Activated CD8-positive, alpha-beta memory T cell treated with anti-CD3 and anti-CD28 coated beads, Interleukin-2, amount 50 U/mL, for 1 hour (primary cell): ENCODE data around the gene ACO2.

Experiments used
- DNase-seq: peaks from one replicate; pipeline ENCODE4 v3.0.0-alpha.2; 2020; ENCODE audit errors: extremely low read depth

ACO2 gene

DNA sequence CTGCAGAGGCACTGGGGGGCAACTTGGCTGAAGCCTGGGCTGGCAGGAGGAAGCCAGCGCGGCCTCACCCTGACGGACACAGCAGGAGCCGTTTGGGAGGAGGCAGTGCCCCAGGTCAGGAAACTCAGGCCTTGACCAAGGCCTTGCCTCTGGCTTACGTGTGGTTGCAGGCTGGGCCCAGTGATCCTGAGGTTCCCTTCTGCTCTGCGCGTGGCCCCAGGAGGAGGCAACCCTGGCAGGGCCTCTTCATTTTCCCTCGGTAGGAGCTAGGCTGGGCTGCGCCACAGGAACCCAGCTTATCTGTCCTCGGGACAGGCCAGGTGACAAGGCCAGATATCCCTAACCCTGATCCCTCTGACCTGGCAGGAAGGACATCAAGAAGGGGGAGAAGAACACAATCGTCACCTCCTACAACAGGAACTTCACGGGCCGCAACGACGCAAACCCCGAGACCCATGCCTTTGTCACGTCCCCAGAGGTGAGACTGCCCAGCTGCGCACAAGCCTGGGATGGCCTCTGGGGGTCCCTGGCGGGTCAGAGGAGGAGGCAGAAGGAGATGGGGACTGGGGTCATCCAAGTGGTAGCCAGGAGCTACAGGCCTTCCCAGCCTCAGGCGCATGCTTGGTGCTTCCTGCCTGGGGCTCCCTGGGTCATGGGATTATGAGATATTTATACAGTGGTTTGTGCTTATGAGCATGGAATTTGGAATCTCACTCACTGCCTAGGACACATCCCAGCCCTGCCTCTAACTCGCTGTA is 54.7 kb downstream of the ACO2 start:
- DNase-seq = no peak

DNA sequence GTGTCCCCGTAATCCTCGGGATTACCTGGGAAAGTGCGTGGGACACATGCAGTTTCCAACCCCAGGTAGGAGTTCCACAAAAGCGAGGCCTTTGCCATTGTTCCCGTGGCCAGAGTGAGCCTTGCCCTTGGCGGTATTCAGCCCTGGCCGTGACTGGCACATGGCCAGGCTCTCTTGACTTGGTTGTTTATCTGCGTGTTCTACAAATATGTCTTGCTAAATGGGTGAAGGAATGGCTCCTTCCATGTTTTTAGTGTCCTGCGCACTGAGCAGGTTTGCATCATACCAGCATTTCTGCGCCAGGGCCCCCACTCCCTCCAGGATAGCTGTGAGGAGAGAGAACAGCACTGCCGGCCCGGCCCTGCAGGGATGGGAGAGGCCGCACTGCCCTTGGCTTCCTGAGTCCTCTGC is 55.3 kb downstream of the ACO2 start:
- no peak for DNase-seq

DNA sequence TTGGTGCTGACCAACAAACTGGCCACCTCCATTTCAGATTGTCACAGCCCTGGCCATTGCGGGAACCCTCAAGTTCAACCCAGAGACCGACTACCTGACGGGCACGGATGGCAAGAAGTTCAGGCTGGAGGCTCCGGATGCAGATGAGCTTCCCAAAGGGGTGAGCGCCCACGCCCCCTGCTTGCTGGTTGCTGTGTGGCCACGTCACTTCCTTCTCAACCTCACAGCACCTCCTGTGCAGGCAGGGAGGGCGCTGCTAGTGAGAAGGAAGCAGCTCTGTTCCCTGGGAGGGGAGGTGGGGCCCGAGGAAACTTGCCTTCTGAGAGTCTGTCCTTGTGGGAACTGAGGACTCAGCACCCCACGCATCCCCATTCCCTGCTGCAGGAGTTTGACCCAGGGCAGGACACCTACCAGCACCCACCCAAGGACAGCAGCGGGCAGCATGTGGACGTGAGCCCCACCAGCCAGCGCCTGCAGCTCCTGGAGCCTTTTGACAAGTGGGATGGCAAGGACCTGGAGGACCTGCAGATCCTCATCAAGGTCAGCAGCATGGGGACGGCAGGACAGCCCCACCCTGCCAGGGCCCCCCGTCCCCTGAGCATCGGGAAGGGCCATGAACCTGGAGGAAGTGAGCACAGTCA is 56.0 kb downstream of the ACO2 start:
- DNase-seq = peak; percentile 19

DNA sequence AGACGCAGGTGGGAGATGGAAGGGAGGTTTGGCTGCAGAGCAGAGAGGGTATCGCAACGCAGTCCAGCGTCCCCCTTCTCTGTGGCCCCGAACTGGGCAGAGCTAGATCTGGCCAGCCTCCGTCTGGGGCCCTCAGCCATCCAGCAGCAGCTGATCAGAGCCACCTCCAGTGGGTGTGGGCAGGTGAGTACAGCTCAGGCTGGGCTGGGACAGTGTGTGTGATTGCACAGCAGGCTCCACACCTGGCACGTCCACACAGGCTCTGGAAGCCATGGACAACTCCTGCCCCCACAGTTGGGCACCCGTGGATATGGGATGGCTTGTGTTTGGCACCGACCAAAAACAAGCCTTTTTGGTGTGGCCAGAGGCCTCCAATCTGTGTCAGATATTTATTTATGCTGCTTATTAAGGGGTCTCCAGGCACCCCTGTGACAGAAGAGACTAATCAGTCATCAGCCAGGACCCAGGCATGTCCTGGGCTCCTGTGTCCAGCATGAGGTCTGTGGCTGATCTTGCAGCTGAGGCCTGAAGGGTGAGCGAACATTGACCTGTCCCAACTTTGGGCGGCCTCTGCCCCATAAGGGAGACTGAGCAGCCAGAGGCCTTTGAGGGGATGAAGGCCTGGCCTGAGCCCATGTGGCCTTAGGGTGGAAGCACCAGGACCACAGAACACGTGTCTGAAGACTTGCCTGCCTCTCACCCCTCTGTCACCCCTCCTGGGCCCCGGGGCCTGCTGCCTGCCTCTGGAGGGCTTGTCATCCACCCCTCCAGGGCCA is 56.7 kb downstream of the ACO2 start:
- DNase-seq = no peak

DNA sequence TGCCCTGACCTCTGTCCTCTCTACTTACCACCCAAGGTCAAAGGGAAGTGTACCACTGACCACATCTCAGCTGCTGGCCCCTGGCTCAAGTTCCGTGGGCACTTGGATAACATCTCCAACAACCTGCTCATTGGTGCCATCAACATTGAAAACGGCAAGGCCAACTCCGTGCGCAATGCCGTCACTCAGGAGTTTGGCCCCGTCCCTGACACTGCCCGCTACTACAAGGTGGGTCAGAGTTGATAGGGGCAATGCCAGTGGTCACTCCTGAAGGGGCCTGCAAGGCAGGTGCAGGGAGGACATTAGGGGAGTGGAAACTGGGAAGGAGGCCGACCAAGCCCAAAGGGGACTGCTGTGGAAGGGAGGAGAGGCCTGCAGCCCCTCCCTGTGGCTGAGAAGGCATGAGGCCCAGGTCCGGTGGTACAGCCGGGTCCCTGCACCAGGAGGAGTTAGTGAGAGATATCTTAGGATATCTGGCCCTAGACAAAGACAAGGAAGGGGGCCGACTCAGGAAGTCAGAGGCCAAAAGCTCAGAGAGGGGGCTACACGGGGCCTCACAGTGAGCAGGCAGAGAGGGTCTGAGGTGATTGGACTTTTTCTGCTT is 57.4 kb downstream of the ACO2 start:
- no peak for DNase-seq

DNA sequence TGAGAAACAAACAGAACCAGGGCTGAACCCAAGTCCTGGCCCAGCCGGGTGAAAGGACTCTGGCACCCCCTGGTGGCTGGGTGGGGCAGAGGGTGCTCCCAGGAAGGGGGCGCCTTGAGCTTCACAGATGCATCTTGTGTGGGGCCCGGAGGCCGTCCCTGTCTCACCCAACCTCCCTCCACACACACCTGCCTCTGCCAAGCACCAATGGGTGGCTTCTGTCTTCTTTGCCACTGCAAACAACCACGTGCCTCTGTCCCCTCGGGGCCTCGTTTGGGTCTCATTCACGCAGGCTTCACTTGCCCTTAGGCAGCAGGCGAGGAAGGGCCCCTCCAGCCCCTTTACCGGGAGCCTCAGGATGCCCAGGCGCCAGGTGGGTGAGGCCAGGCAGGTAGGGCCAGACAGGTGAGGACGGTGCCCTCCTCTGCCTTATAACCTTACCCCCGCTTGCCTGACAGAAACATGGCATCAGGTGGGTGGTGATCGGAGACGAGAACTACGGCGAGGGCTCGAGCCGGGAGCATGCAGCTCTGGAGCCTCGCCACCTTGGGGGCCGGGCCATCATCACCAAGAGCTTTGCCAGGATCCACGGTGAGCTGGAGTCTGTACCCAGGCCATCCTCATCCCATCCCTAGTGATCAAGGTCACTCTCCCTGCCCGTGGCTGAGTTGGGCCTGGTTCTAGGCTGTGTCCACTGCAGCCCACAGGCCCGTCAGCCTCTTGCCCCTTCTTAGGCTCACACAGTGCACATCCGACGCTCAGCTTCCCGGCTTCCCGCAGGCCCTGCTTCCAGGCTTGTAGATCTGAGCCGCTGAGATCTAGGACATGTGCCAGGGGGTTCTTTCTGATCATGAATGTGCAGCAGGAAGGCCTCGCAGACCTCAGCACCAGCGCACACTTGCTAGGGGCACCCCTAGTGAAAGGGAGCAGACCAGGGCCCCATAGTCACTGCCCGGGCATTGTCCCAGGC is 58.2 kb downstream of the ACO2 start:
- peak; percentile 35 for DNase-seq

DNA sequence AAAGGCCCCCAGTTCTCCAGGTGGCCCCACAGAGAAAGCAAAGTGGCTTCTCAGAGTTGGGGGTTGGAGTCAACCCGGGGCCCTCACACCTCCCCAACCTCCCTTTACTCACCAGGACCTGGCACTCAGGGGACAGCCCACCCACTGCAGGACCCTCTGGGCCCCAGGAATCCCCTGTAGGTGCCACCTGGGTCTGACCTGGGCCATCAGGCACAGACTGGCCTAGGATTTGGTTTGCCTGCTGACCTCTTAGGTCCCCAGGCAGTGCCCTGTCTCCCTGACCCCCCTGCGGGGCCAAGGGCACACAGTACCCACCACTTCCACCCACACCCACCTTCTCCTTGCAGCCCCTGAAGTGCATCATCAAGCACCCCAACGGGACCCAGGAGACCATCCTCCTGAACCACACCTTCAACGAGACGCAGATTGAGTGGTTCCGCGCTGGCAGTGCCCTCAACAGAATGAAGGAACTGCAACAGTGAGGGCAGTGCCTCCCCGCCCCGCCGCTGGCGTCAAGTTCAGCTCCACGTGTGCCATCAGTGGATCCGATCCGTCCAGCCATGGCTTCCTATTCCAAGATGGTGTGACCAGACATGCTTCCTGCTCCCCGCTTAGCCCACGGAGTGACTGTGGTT is 59.3 kb downstream of the ACO2 start:
- no peak for DNase-seq

DNA sequence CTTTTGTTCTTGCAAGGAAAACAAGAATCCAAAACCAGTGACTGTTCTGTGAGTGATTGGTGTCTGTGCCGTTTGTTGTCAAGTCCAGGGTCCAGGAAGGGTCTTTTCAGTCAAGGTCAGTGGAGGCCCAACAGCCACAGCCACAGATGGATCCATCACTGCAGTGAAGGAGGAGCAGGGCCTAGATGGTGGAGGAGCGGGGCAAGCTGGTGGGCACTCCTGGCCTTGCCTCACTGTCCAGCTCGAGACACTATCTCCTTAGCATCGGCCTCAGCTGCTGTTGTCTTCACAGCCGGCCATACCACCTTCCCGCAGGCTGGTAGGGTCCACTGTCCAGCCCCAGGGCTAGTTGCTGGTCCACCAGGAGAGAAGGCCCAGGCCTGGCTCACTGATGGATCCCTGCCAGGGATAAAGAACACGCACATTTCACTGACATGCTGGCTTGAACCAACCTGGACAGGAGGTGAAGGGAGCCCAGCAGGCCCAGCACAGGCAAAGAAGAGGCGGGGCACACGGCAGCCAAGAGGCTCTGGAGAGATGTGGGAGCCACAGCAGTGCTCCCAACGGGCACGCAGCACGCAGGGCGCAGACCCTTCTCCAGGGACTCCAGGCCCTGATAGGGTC is 60.1 kb downstream of the ACO2 start:
- DNase-seq = no peak

DNA sequence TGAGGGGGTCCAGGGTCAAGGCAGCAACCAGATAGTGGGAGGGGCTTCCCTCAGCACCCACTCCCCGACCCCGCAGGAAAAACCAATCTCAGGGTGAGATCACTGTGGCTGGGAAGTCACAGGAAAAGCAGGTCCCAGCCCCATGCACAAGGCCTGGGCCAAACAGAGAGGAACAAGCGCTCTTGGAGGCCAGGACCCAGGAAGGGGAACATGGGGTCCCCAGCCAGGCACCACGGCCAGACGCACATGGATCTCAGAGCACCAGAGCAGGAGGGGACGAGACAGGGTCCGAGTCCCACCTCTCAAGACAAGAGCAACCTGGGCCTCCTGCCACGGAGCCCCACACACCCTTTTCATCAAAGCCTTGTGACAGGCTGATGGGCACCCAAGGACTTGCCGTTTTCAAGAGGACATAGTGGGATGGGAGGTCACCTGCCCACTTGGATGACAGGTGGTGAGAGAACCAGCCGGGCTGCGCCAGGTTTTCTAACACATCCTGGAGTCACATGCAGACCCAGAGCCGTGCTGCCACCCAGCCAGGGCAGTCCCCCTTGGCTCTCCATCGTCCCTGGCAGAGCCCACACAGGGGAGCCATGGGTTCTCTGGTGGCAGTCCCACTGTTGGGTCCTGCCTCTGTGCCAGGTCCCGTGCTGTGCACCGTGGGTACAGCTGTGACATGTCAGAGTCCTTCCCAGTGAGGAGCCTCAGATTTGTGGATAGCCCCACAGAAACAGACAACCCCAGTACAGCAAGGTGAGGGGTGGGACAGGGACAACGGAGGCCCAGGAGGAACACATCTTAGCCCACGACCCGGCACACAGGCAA is 62.2 kb downstream of the ACO2 start:
- DNase-seq = no peak

DNA sequence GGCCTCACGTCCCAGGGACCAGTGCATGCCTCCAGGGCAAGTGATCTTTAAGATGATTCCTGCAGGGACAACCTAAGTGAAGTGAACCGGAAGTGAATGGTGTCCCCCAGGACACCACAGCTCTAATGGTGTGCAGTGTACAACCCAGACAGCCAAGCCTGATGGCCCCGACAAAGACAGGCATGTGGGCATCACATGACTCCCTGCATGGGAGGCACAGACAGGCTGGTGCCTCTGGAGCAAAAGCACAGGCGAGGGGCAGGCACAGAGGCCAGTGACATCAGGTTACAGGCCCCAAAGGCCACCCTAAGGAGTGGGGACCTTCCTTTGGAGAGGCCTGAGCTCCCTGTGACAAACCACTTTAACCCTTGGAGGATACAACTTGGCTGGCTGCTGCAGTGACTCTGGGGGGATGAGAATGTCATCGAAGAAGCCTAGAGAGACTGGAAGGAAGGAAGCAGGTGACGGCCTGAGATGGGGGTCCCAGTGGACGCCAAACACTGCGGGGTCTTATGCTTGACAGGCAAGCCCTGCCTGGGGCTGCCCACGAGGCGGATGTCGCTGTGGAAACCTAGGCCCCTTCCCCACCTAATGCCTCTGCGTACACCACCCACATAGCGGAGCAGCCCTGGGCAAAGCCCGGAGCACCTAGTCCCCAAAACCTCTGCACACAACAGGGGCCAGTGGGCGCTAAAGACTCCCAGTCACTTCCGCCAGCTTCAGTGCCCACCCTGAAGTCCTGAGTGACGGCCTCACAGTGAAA is 63.0 kb downstream of the ACO2 start:
- no peak for DNase-seq

DNA sequence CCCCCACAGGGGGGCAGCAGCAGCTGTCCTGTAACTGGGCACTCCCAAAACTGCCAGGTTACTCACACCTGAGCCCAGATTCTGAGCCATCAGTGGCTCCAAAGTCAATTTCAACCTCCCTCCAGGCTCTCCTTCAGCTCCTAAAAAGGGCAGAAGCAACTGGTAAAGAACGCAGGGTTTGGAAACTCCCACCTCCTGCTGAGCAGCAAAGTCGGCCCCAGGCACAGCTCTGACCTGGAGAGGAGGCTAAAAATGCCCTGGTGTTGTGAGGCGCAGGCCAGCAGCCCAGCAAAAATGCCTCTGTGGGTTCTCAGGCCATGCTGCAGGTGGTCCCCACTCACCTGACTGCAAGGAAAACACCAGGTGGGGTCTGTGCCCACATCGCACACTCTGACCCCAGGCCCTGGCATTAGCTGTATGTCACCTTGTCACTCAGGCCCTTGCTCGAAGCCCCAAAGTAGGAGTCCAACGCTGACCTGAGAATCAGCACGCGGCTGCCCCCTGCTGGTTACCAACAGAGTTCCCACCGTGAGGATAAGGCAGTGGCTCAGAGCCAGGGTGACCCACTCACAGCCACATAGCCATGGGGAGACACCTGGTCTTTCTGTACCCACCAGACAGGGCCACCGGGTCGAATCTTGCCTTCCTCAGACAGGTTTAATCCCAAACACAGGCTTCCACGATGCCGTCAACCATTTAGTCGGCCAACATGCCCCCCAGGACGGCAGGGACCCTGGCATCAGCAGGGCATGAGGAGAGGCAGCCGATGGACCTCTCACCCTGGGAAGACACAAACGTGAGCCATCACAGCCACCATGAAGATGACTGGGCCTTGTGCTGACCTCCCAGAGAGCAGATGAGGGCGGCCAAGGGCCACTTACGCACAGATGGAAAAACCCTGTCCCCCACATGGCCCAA is 64.2 kb downstream of the ACO2 start:
- peak; percentile 26 for DNase-seq

DNA sequence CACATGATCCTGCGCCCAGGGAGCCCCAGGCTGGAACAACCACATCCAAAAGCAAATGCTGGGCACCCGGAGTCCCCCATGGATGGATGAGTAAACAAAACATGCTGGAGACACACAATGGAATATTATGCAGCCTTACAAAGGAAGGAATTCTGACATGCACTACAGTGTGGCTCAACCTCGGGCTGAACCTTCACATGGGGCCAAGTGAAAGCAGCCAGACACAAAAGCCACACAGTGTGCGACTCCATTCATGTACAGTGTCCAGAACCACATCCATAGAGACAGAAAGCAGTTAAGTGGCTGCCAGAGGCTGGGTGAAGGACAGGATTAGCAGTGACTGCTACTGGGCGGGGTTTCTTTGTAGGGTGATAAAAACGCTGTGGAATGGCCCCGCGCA is 65.3 kb downstream of the ACO2 start:
- no peak for DNase-seq

DNA sequence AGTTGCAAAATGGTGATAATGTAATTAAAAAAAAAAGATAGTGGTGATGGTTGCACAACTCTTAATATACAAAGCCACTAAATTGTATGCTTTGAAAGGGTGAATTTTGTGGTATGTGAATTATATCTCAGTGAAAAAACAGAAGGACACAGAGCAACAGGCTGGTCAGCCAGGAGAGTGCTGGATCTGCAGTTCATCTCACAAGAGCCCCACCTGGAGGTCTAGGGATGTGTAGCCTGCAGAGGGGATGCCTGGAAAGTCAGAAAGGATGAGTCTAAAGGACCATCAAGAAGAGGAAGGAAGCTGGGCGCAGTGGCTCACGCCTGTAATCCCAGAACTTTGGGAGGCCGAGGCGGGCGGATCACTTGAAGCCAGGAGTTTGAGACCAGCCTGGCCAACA is 66.3 kb downstream of the ACO2 start:
- no peak for DNase-seq

DNA sequence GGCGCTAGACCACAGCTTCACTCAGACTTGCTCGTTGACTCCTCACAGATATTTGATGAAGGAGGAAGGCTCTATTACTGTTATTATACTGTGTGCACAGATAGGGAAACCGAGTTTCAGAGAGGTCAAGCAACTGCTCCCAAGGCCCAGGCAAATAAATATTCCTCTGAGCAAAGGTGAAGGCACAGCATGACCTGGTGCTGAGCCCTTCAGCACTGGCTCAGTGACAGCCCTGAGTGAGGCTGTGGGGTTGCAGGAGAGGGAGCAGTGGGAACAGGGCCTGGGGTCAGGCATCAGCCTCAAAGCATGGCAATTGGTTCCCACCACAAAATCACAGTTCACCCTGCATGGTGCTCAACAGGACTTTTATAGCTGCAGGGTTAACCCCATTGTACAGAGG is 68.3 kb downstream of the ACO2 start:
- DNase-seq = no peak

DNA sequence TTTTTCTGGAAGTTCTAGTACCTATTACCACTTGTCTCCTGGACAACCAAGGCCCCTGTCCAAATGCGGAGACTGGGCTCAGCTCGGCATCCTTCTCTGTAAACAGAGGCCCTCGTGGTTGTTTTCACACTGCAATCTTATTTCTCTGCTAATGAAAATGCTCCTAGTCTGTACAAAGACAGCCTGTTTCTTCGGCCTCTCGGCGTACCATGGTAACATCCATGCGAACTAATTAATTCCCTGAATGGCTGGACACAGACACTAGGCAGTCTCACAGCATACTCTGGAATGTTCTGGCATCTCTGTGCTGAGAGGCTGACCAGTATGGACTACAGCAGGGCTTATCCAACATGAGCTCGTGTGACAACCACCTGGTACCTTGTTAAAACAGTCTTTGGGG is 69.7 kb downstream of the ACO2 start:
- DNase-seq = no peak

DNA sequence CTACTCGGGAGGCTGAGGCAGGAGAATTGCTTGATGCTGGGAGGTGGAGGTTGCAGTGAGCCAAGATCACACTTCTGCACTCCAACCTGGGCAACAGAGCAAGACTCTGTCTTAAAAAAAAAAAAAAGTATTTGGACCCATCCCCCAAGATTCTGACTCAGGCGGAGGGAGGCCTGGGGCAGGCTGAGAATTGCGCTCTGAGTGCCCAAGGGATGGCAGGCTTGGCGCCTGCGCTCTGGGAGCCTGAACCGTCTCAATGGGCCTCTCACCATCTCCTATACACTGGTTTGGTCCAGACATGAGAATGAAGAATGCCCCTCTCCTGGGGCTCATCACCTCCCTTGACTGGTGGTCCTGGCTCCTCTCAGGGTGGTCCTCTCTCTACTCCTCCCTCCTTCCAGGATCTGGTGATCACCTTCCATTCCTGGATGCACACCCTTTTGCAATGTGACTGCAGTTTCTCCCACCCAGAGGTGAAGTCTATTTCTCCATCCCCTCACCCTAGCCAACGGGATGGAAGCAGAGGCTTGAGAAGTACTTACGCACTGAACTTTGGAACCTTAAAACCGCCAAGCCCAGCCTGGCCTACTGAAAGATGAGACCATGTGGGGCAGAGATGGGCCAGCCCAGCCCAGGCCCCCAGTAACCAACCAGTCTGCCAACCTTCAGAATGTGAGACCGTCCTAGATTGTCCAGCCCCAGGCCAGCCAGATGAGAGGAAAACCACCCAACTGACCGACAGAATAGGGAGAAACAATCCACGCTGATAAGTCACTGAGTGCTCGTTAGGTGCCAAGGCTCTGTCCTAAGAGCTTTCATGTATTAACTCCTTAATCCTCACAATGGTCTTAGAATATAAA is 70.5 kb downstream of the ACO2 start:
- no peak for DNase-seq

DNA sequence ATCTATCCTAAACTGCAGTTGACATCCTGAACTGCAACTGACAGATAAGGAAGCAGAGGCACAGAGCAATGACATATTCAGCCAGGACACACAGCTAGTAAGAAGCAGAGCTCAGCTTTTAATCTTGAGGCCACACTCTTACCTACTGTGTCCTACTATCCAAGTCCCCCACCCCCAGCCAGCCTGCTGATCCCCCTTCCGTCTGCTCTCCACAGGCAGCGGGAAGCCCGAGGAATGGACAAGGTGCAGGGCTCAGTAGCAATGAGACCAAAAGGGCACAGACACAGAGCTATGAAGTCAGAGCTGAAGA is 71.0 kb downstream of the ACO2 start:
- no peak for DNase-seq
